Fibroblast of pulmonary artery (primary cell): ENCODE measurements around the gene AGXT.

Source experiments
- DNase-seq: peaks from one replicate; pipeline ENCODE4 v3.0.0-alpha.2; 2010; ENCODE audit warnings: low read depth
- H3K4me3 ChIP-seq: replicated peaks from 2 replicates; pipeline ENCODE4 v1.5.1; 2011; ENCODE audit warnings: low read depth, mild to moderate bottlenecking, control low read depth, low read length, moderate library complexity
- TF ChIP-seq, protein P1 (sequence below): IDR thresholded peaks from 2 replicates; pipeline ENCODE4 v1.5.1; 2011; ENCODE audit warnings: mild to moderate bottlenecking, control low read depth, low read length, inconsistent platforms; ENCODE audit errors: missing control alignments

AGXT gene

DNA sequence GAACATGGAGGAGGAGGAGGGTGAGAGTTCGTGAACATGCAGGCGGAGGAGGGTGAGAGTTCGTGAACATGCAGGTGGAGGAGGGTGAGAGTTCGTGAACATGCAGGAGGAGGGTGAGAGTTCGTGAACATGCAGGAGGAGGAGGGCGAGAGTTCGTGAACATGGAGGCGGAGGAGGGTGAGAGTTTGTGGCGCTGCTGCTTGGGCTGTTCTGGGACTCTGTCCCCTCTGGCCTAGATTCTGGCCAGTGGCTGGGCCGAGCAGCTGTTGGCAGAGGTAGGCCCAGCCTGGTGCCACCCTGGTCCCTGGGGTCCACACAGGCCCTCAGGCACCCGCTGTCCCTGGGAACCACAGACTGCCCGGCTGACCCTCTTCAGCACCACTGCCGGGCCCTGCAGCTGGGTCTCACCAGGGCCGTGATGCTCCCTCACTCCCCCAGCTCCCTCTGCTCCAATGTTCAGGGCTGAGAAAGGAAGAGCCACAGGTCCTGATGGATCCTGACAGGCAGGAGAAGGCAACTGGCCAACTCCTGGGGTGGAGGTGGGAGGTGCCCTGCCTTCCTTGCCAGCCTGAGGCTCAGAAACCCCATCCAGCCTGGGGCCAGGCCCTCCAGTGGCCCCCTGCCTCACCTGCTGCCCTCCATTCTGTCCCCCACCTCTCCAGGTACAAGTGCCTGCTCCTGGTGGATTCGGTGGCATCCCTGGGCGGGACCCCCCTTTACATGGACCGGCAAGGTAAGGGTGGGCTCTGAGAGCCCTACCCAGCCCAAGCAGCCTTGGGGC lies 3.9 kb downstream of the AGXT start:
- TF ChIP-seq, protein P1, sequence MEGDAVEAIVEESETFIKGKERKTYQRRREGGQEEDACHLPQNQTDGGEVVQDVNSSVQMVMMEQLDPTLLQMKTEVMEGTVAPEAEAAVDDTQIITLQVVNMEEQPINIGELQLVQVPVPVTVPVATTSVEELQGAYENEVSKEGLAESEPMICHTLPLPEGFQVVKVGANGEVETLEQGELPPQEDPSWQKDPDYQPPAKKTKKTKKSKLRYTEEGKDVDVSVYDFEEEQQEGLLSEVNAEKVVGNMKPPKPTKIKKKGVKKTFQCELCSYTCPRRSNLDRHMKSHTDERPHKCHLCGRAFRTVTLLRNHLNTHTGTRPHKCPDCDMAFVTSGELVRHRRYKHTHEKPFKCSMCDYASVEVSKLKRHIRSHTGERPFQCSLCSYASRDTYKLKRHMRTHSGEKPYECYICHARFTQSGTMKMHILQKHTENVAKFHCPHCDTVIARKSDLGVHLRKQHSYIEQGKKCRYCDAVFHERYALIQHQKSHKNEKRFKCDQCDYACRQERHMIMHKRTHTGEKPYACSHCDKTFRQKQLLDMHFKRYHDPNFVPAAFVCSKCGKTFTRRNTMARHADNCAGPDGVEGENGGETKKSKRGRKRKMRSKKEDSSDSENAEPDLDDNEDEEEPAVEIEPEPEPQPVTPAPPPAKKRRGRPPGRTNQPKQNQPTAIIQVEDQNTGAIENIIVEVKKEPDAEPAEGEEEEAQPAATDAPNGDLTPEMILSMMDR, result no peak
- no peak for DNase-seq
- H3K4me3 ChIP-seq, result no peak overlapping the region

DNA sequence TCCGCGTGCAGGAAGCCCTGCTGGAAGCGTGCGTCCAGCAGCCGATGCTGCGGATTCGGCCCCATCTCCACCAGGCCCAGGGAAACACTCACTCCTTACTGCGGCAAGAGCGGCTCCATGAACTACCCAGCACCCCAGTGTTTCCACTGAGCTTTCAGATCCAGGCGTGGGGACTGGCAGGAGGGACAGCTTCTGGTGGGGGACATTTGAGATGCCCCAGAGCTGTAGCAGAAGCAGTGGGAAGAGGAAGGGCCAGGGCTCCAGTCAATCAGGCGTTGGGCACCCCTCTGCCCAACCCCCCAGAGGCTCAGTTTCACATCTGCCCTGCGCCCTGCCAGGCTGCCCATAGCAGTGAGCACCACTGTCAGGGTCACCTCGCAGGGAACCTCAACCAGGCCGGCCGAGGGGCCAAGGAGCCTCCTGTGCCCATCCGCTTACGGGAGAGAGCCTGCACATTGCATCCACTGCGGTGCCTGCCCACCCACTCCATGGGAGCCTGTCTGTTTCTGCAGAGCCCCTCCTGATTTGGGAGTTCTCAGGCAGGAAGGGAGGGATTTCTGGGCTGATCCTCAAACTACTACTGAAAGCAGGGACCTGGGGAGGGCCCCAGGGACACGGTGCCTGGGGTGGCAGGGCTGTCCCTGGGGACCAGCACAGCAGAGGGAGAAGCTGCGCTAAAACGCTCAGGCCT lies 4.6 kb downstream of the AGXT start:
- no peak for DNase-seq
- H3K4me3 ChIP-seq, result no peak overlapping the region
- TF ChIP-seq, protein P1, result no peak

DNA sequence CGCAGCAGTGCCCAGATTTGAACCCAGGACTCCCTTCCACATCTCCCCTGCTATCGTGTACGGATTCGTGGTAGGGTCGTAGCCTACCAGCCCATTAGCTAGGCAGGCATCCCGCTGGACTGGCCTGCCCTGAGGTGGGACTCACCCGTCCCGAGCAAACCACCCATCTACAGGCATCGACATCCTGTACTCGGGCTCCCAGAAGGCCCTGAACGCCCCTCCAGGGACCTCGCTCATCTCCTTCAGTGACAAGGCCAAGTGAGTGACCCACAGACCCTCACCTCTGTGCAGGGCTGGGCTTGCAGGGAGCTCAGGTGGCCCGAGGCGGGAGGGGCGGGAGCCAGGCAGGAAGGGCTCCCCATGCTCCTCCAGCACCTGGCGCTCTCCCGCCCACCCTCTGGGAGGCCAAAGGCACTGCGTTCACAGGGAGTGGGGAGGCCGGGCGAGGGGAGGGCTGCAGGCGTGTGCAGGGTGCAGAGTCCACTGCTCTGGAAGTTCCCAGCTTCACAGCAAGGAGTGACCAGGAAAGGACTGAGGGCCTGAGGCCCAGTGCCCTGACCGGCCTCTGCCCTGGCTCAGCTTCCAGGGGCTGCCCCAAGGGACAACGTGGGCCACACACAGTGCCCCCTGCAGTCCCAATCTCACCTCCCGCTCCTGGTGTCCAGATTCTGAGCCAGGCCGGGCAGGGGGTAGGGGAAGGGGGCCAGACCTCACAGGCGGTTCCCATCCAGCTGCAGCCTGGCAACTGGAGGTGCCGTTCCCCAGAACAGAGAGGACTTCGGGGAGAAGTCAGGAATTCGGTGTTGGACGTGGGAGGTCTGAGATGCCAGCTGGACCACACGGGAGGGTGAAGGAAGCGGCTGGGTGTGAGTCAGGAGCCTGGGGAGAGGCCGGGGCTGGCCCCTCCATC lies 5.4 kb downstream of the AGXT start:
- H3K4me3 ChIP-seq, result no peak overlapping the region
- TF ChIP-seq, protein P1, result no peak
- DNase-seq, result no peak

DNA sequence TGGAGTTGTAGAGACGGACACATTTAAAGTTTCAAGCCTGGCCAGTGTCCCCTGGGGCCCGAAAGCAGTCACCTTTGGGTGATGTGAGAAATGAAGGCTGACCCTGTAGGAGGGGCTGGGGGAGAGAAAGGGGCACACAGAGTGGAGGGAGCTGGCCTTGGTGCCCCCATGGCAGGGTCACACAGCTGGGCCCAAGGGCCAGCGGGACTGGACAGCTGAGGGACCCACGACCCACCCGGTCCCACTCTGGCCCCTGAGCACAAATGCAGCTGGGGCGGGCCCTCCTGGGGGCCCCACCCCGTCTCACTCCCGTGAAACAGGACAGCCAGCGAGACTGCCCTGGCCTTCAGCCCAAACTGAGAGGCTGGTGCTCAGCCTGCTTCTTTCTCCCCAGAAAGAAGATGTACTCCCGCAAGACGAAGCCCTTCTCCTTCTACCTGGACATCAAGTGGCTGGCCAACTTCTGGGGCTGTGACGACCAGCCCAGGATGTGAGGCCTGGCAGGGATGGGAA lies 6.1 kb downstream of the AGXT start:
- TF ChIP-seq, protein P1, result no peak
- DNase-seq, result no peak
- H3K4me3 ChIP-seq, result no peak overlapping the region

DNA sequence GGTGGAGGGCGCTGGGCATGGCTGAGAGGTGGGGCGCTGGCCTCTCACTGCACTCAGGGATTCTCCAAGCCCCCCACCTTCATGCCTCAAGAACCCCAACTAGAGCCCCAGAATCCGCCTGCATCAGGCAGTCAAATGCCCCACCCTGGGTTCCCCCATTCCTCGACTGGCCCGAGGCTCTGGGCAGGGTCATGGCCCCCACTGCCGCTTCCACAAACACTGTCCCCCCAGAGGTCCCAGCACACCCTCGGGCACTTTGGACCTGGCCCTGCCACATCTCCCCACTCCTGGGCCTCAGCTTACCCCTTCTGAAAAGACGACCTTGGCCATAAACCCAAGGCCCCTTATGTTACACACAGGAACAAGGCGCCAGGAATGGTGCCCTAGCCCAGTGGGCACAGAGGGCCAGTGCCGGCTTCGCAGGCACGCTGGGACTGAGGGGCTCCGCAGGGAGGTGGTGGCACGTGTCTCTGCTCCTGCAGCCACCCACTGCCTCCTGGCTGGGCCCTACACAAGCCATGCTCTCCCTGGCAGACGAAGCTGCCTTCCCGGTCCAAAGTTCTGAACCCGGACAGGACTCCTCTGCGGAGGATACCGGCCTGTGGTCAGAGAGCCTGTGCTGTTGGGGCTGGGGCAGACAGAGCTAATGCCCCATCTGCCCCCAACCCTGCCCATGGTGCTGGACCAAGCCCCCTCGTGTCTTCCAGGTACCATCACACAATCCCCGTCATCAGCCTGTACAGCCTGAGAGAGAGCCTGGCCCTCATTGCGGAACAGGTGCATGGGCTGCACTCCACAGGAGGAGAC lies 6.8 kb downstream of the AGXT start:
- TF ChIP-seq, protein P1, result no peak
- no peak for DNase-seq
- no peak overlapping the region for H3K4me3 ChIP-seq

DNA sequence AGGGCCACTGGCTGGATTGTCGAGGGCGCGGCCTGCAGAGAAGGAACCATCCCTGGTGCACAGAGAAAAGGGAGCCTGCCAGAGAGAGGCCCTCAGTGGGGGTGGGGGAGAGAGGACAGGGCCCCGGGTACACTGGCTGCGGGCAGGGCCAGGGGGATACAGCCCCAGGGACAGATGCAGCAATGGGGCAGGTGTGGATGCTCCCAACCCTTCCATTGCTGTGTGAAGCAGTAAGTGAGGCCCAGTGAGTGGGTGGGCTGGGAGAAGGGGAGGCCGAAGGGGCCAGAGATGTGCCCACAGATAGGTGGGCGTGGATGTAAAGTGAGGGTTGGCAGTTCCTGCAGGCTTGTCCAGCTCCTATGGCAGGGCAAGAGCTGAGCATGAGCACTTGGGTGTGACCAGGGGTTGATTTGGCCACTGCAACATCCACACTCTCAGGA lies 7.4 kb downstream of the AGXT start:
- H3K4me3 ChIP-seq, result no peak overlapping the region
- TF ChIP-seq, protein P1, result no peak
- no peak for DNase-seq
